Kidney tubule cell (primary cell): ENCODE measurements around the gene HSPBP1.

Experiments used
- DNase-seq: peaks from one replicate; pipeline ENCODE4 v3.0.0-alpha.2; 2018; ENCODE audit warnings: low spot score

HSPBP1 gene

GRCh38 chr19:55275851-55276719, 3.8 kb downstream of the HSPBP1 start:
- DNase-seq: no peak

GRCh38 chr19:55273978-55274707, 5.8 kb downstream of the HSPBP1 start:
- no peak for DNase-seq

GRCh38 chr19:55272142-55272541, 7.8 kb downstream of the HSPBP1 start:
- DNase-seq: no peak

- no peak for DNase-seq
These were observed 9.6 kb downstream of the HSPBP1 start for GRCh38 chr19:55270172-55270942.

GRCh38 chr19:55269299-55269698, 10.6 kb downstream of the HSPBP1 start:
- DNase-seq: no peak

GRCh38 chr19:55266840-55267239, 13.1 kb downstream of the HSPBP1 start:
- DNase-seq: no peak

GRCh38 chr19:55266404-55266803, 13.5 kb downstream of the HSPBP1 start:
- no peak for DNase-seq

- DNase-seq: no peak
These were observed 14.1 kb downstream of the HSPBP1 start for GRCh38 chr19:55265723-55266386.

- no peak for DNase-seq
These were observed 14.7 kb downstream of the HSPBP1 start for GRCh38 chr19:55265173-55265572.

- DNase-seq: no peak
These were observed 15.4 kb downstream of the HSPBP1 start for GRCh38 chr19:55264531-55264930.

GRCh38 chr19:55262359-55262758, 17.6 kb downstream of the HSPBP1 start:
- DNase-seq: no peak

GRCh38 chr19:55261671-55262126, 18.2 kb downstream of the HSPBP1 start:
- DNase-seq: no peak

- DNase-seq: no peak
These were observed 20.2 kb downstream of the HSPBP1 start for GRCh38 chr19:55259540-55260210.

- peak; percentile 100 for DNase-seq
These were observed 20.9 kb downstream of the HSPBP1 start, which contains the start of gene PPP6R1 for GRCh38 chr19:55258828-55259539. Gene PPP6R1, minus strand, starts transcription at chr19:55259017. Its CDS starts 11,914 bp downstream, at chr19:55247103.

GRCh38 chr19:55258476-55258827, 21.5 kb downstream of the HSPBP1 start:
- DNase-seq: no peak

GRCh38 chr19:55257461-55258420, 22.2 kb downstream of the HSPBP1 start:
- DNase-seq: peak; percentile 38

GRCh38 chr19:55256562-55257460, 23.1 kb downstream of the HSPBP1 start:
- DNase-seq: no peak
